Hematopoietic multipotent progenitor cell treated with erythropoietin and hydrocortisone succinate and interleukin-3 and kit ligand, for 15 days (in vitro differentiated cells): Measurements from ENCODE around the gene PLXDC1.

Experiments
- DNase-seq: peaks from one replicate; pipeline ENCODE4 v3.0.0-alpha.2; 2015; ENCODE audit warnings: low spot score

The PLXDC1 gene

DNA sequence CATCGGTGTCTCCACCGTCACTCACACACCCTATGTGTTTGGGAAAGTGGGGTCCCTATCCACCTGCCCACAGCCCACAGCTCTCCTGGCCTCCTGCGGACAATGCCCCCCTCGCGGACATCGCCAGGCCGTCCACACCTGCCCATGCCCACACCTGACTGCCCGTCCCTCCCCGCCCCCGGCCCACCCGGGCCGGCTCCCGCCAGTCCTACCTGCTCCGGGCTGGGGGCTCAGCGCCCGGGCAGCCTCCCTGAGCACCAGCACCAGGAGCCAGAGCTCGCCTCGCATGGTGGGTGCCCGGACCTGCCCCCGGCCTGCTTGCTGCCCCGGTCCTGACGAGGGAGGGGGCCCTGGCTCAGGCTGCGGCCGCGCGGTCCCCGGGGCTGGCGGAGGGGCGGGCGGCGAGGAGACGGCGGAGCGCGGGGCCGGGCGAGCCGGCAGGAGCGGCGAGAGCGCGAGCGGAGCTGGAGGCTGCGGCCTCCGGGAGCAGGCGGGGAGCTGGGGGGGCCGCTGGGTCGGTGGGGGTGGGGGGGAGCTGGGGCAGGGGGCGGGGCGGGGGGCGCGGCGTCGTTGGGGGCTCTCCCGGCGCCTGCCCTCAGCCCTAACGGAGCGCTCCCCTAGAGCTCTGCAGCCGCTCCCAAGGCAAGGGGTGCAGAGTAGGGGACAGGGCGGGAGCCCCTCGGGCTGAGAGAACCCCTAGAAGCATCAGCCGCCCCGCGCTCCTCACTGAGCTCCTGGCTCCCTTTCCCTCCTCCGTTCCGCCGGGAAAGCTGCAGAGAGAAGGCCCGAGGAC lies at the start of gene PLXDC1:
Gene PLXDC1, minus strand, starts transcription at position 488 of the 793 bp plus-strand sequence. Its CDS starts 200 bp downstream, at position 288.
- DNase-seq: no peak

DNA sequence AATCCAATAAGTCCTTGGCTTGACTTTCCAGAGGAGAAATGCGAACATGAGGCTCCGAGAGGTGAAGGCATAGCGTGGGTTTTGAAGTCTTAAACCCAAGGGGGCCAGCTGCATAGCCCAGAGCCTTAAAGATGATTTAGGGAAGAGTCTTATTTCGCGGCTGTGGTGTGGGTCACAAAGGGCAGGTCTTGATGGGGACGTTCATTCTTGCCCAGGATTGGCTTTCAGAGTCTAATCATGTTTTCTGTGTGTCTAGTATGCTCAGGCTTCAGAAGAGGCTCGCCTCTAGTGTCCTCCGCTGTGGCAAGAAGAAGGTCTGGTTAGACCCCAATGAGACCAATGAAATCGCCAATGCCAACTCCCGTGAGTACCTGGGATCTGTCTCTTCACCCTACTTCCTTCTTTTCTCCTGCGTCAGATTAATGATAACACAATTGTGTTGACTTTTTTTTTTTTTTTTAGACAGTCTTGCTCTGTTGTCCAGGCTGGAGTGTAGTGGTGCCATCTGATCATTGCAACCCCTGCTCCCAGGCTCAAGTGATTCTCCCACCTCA lies 49.6 kb upstream of the PLXDC1 start:
- DNase-seq: peak; percentile 14

DNA sequence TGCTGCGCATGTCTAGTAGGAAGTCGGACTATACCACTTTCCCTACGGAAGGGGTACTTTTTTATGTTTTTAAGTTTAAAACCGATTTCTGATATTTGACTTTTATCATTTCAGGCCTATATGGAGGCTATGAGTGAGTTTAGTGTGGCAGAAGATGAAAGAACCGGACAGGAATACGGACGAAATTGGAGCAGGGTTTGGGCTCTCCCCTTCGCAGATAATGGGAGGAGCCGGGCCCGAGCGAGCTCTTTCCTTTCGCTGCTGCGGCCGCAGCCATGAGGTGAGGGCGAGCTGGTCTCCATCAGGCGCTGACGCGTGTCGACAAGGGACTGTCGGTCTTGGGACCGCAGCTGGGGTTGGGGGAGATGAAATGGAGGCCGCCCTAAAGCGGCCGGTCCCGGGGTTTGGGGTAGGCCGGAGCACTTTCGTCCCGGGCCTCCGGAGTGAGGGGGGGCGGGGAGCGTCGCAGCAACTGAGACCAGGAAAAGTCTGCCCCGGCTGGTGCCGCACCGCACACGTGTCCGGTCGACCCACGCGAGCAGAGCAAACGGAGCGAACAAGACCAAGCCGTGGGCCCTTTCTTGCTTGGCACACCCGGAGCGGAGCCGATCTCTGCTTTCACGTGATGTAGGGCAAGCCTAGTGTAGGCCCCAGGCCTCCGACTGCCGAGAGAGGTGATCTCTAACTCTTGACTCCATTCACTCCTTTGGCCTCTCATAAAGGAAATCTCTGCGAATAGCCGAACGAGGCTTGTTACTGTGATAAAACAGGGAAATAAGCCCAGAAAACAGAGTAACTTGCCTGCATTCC lies 48.8 kb upstream of the PLXDC1 start, which contains the start of gene RPL19:
Gene RPL19, plus strand, starts transcription at position 214 of the 810 bp plus-strand sequence. Its CDS starts 62 bp downstream, at position 276.
- DNase-seq: no peak

DNA sequence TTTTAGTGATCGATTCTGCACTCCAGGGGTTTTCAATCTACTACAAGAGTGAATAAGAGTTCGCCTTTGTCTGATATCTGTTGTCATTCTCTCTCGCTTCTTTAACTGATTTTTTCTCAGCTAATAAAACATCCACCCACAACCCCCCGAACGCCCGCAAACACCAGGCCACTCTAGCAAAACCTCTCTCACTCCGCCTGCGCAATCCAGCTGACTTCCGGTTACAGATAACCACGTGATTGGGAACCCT lies 48.3 kb upstream of the PLXDC1 start:
- DNase-seq: peak; percentile 95

DNA sequence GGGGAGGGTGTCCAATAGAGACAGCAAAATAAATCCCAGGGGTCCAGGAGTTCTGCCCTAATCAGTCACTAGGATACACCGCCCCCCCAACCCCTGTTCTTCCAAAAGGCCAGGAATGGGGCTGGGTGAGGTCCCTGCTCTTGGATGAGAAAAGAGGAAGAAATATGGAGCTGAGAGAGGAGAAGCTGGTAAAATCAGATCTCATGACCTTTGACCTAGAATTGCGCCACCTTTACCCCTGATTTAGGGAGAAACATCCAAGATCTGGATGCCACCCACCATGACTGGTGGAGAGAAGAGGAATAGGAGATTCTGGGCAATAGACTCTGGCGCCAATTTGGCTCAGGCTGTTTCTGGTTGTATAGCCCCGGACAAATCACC lies 46.7 kb upstream of the PLXDC1 start:
- DNase-seq: no peak

DNA sequence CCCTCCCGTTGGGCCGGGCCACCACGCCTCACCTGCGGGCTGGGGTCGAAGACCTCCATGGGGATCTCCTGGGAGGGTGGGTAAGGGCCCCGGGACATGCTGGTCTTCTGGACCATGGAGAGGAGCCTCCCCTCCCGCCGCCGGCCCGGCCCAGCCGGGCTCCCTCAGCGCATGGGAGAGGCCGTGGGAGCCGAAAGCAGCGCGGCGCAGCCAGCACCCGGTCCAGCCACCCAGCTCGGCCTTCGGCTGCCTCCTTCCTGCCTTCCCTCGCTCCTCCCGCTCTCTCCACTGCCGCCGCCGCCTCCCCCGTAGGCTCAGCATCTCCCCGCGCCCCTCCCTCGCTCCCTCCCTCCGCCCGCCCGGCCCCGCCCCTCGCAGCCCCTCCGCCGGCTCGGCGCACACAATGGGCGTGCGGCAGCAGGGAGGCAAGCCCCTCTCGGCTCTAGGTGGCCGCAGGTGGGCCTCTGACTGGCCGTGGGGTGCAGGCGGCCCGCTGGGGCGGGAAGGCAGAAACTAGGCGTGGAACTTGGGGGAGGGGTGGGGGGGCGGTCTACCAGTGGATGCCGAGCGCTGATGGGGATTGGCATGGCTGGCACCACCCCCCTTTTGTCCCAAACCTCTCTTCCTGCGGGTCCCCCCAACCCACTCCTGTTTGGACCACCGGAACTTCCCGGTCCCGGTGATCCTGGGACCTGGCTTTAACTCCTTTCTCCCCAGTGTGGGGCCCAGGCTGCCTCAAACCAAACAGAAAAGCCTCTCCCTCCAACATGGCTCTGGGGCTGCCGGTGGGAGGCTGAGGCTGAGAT lies 46.1 kb upstream of the PLXDC1 start, which contains the start of gene CACNB1:
Gene CACNB1, minus strand, starts transcription at position 290 of the 806 bp plus-strand sequence. Its CDS starts 174 bp downstream, at position 116.
- DNase-seq: no peak

DNA sequence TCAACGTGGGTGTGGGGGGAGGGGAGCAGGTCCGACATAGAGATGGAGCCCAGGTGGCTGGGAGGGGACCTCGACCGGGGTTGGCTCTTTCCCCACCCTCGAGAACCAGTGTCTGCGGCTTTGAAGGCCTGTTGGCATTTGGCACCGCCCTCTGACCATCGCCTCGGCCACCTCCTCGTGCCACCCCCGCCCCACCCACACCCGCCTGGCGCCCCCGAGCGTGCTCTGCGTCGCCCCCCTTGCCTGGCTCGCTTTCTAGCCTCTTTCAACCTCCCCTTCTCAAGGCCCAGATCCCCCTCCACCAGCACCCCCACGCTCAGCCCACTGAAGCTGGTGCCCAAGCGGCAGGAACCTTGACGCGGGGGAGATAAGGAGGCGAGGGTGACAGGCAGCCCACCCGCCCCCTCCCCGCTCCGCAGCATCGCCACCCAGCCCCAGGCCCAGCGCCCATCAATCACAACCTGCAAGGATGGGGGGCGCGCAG lies 45.4 kb upstream of the PLXDC1 start:
- no peak for DNase-seq

DNA sequence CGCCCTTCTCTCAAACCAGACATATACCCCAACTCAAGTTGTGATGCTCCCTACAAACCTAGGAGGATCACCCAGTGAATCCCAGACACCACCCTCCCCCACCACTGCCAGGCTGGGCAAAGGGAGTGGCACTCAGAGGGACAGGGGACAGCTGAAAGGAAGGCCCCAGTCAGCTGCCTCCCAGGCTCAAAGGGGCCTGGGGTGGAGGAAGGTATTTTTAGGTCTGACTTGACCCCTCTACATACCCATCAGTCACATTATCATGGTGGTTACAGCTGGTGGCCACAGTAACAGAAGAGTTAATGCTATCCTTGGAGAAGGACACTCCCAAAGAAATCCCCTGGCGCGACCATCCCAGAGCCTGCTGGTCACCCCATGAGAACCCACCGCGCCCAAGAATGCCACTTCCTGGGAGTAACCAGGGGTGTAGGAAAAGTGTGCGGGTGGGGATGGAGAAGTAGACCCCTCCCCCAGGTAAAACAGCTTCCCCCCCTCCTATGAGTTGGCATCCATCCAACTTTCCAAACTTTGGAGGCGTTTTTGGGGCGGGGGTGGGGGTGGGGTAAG lies 44.9 kb upstream of the PLXDC1 start:
- DNase-seq: no peak

DNA sequence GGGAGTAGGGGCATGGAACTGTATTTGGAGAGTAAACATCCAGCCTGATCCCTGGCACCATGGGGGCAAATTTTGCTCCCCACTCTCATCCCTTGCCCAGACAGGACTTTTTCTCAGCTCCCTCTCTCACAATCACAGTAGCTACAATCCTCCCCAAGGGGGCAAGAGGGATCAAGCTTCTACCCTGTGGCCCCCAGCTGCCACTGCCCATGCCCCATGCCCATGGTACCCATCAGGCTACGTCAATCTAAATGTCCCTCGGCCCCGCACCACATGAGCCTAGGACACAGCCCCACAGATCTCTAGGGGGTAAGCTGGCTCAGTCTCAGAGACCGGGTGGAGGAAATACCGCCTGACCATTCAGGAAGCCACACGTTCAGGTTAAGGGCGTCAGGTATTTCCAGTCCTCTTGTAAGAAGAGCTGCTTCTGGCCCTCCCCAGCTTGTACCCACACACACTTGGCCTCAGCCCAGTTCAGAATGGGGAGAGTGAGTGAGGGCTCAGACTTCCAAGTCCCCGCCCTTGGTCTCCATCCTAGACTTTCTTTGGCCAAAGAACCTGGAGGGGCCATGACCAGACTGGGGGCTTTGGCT lies 44.2 kb upstream of the PLXDC1 start:
- no peak for DNase-seq

DNA sequence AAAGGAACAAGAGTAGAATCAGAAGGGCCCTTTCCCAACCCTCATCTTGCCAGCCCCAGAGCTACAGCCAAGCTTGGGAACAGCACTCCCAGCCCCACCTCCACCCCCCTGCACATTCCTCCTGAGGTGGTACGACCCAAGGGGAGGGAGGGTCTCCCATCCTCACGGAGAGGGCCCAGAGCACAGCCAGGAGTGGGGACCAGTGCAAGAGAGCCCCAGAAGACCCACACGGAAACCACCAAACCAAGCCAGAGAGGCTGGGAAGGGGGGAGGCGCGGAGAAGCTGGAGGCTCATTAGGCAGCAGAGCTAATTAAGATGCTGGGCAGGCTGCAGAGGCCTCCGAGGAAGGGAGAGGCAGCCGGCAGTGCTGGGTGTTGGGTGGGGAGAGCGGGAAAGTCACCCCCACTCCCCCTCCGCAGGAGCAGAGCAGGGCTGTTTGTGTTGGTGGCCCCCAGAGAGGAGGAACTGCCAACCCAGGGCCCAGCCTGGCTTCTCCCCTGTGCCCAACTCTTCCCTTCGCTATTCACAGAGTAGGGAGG lies 43.6 kb upstream of the PLXDC1 start:
- no peak for DNase-seq

DNA sequence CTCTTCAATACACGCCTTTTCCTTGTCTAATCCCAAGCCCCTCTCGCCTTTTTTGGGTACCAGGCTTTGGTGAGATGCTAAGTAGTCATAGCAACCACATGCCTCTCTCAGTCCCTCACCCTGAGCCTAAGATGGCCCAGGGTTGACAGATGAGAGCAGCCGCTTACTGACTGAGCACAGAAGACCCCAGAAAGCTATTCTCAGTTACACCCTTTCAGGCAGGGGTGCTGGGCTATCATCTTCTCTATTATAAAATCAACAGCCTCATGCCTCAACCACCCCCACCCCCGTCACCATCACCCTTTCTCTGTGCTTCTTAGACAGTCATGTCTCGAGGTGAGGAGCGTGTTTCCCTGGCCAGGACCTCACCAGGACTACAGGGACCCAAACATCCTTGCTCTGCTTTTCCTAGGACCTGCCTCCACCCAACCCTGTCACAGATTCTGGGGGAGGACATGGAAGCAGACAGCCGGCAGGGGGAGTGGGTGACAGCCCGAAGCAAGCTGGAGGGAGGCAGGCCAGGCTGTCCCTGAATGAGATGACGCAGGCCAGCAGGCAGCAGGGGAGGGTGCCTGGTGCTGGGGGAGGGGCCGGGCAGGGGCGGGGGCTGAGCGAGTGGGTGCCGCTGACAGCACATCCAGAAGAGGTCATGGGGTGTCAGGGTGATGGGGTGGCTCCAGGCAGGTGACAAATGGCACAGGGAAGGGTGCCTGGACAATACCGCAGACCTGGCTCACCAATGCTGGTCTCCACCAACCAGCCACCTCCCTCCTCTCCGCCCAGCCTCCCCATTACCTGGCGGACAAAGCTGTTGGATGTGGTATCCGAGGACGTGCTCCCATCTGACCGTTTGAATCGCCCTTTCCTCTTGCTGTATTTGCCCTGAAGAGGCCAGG lies 42.9 kb upstream of the PLXDC1 start:
- DNase-seq: no peak

DNA sequence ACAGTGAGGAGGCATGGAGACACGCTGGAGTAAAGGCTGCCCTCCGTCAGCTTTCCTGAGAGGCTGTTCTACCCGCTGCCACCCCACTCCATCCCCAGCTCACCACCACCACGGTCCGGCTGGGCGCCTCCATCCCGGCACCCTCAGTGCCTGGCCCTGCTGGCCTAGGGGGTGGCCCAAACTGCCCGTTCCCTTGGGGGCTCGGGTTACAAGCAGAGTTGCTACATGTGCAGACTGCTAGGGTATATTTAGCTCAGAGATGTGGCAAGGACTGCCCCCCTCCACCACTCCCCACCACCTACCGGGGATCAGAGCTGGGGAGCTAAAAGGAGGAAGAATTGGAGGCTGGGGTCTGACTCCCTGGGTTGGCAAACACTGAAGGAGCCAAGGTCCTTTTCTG lies 41.9 kb upstream of the PLXDC1 start:
- DNase-seq: no peak

DNA sequence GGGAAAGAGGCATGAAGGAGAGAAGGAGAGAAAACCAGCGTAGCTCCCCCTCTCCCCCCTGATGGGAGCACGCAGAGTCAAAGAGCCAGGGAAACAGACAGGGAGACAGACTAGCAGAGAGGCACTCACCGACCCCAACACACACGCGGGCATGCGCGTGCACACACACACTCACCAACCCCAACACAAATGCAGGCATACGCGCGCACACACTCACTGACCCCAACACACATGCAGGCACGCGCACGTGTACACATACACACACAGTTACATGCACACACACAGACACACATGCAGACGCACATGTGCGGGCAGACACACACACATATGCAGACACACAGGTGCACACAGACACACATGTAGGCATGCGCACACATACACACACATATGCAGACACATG lies 41.5 kb upstream of the PLXDC1 start:
- no peak for DNase-seq

DNA sequence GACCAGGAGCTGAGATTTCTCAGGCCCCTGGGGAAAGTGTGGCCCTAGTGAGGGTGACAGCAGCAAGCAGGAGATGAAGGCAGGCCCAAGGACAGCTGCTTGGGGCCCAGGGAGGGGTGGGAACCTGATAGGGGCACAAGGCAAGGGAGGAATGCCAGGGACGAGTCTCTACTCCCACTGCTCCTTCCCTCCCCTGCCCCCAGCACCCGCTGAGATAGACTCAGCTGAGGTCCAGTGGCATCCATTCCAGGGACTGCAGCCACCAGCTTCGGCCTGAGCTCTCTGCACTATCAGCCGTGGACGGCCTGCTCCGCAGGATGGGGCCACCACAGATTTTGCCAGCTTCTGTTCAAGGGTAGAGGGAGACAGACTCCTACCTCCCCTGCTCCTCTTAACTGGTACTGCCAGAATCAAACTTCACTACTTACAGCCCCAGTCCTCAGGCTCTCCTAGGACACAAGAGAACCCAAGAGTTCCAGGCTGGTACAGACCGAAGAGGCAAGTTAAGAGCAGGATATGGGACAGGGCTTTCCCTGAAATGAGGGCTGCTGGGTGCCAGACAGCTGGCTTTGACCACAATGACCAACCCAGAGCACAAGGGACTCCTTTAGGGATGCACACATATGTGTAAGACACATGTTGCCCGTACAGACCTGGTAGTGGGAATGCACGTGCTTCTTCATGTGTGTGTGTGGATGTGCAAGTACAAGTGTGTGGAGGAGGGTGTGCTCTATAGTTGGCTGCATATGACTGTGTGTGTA lies 40.5 kb upstream of the PLXDC1 start:
- no peak for DNase-seq

DNA sequence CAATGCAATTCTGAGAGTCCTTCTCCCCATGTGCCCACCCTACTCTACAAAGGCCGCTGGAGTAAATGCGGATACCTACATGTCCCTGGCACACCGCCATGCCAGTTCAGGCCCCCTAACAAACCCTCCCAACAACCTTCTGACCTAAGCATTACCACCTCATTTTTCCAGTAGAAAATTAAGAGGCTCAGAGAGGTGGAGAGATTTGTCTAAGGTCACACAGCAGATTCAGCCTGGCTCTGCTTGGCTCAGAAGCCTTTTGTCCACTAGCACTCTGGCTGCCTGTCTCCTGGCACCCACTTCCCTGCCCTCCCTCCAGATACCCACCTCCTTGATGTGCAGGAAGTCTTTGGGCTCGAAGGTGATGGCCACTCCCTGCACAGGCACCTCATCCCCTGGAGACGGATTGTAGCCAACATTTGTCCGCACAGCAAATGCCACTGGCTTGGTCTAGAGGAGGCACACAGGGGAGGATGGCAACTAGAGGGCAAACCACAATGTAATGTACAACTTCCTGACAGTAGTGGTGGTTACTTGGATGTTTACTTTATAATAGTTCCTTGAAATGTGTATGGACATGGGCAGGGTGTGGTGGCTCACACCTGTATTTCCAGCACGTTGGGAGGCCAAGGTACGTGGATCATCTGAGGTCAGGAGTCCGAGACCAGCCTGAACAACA lies 35.9 kb upstream of the PLXDC1 start:
- DNase-seq: no peak

DNA sequence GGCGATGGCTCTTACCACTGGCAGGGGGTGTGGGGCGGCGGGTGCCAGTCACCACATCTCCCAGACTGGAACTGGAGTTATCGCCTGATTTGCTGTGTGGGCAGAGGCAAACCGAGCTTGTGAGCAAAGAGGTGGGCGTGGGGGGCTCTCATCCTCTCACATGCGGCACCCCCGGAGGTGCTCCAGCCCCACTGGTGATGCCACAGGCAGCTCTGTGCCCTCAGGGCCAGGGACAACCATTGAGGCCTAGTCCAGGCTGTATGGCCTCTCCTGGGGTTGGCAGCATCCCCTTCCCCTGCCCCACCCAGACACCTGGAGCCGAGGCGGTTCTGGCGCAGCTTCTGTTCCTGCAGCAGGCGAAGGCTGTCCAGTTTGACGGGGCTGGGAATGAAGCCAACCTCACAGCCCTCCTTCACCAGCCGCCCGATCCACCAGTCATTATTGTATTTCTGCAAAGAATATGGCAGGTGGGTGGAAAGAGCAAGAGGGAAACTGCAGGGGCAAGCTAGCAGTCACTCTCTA lies 35.1 kb upstream of the PLXDC1 start:
- no peak for DNase-seq

DNA sequence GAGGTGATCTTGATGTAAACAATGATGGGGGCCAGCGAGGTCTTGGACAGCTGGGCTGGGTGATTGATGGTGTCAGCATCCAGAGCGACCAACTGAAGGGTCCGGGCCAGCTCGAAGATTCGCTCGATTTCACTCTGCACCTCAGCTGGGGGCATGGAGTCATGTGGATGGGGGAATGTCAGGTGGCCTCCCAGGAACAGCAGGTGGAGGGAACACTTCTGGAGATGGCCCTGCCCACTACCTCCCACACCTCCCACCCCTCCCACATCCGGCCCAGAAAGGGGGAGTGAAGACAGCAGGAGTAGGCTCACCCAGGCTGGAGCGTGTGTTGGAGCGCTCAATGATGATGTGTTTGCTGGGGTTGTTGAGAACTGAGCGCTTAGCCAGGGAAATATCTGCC lies 32.3 kb upstream of the PLXDC1 start:
- DNase-seq: no peak

DNA sequence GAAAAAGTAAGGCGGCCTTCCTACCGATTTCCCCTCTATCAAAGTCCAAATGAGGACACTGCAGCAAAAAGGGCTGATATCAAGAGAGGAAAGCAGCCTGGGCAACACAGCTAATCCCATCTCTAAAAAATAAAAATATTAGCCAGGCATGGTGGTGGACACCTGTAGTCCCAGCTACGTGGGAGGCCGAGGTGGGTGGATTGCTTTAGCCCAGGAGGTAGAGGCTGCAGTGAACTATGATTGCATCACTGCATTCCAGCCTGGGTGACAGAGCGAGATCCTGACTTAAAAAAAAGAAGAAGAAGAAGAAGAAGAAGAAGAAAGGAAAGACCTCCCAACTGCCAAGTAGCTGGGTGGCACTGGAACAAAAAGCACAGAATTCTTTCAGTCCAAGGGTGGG lies 31.6 kb upstream of the PLXDC1 start:
- no peak for DNase-seq
